Measurements from ENCODE around the gene TMEM72.

The TMEM72 gene

DNA sequence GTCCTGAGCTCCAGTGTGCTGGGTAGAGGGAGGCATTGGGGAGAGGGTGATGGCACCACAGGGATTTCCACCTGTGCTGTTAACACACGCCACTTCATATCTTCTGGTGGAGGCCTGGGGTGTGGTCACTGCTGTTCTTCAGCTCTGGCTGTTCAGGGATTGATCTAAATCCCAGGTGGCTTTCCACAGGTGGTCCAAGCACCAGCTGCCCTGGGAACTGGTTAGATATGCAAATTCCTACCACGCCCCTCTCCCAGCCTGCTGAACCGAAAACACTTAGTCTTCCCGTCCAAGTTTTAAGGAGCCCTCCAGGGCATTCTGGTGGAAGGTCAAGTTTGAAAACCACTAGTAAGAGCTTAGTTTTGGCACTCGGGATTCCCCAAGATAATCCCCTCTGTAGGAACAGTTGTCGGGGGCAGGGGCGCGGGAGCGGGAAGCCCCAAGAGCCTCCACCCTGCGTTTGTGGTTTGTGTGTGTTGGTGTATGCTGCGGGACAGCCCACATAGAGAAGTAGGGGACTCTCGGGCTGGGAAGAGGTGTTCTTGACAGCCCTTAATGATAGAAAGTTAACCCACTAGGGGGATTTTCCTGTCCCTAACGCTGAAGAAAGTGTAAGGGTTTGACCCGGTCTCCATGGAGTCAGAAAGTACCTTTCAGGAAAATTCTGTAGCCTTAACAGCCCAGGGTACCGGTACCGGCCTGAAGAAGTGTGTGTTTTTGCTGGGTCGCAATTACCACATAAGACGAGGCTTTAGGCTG, 62.4 kb downstream of the TMEM72 start:
- H3K9me3 ChIP-seq, result no peaks in the 10 kb centered on the region
- H3K4me3 ChIP-seq (ENCODE audit: low read depth in 1 of 2, low read length in 1 of 2), result no peak overlapping the region
- no peaks in the 10 kb centered on the region for H3K27me3 ChIP-seq
- no peaks in the 10 kb centered on the region for H3K36me3 ChIP-seq
- TF ChIP-seq, protein P1, sequence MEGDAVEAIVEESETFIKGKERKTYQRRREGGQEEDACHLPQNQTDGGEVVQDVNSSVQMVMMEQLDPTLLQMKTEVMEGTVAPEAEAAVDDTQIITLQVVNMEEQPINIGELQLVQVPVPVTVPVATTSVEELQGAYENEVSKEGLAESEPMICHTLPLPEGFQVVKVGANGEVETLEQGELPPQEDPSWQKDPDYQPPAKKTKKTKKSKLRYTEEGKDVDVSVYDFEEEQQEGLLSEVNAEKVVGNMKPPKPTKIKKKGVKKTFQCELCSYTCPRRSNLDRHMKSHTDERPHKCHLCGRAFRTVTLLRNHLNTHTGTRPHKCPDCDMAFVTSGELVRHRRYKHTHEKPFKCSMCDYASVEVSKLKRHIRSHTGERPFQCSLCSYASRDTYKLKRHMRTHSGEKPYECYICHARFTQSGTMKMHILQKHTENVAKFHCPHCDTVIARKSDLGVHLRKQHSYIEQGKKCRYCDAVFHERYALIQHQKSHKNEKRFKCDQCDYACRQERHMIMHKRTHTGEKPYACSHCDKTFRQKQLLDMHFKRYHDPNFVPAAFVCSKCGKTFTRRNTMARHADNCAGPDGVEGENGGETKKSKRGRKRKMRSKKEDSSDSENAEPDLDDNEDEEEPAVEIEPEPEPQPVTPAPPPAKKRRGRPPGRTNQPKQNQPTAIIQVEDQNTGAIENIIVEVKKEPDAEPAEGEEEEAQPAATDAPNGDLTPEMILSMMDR (IDR thresholded peaks at IDR 0.05), result no peak
- no peak overlapping the region for H3K27ac ChIP-seq
- peaks cover 30 to 37% of the 10 kb centered on the region in 2 experiments for H3K4me1 ChIP-seq (ENCODE audit: control insufficient read depth in 1 of 2, insufficient read depth in 1 of 2, low read depth in 1 of 2, low read length in 1 of 2)

DNA sequence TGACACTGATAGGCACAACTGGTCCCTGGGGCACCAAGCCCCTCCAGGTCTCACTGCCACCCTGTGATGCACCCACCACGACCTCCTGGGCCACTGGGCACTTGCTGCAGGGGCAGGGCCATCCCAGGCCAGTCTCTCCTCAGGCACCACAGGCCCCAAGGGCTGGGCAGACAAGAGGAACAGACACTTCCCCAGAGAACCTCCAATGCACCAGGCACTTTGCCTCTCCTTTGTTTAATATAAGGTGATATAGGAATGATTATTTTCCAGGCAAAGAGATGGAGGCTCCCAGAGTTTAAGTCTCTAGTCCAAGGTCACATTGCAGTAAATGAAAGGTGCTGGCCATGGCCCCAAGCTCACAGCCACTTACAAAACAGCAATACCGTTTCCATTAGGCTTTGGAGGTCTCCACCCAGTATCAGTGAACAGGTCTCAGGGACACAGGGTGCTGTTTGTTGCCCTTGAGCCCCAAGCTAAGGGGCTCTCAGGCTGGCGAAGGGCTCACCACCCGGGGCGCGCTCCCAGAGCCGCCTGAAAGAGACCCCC, 63.0 kb downstream of the TMEM72 start:
- H3K36me3 ChIP-seq, result no peaks in the 10 kb centered on the region
- peaks cover 24 to 30% of the 10 kb centered on the region in 2 experiments for H3K4me1 ChIP-seq (ENCODE audit: control insufficient read depth in 1 of 2, insufficient read depth in 1 of 2, low read depth in 1 of 2, low read length in 1 of 2)
- no peaks in the 10 kb centered on the region for H3K27me3 ChIP-seq
- TF ChIP-seq, protein P1 (IDR thresholded peaks at IDR 0.05), result no peak
- H3K4me3 ChIP-seq (ENCODE audit: low read depth in 1 of 2, low read length in 1 of 2), result peak overlapping the region; percentile 62 to 65
- peak overlapping the region; percentile 3 for H3K27ac ChIP-seq
- no peaks in the 10 kb centered on the region for H3K9me3 ChIP-seq

DNA sequence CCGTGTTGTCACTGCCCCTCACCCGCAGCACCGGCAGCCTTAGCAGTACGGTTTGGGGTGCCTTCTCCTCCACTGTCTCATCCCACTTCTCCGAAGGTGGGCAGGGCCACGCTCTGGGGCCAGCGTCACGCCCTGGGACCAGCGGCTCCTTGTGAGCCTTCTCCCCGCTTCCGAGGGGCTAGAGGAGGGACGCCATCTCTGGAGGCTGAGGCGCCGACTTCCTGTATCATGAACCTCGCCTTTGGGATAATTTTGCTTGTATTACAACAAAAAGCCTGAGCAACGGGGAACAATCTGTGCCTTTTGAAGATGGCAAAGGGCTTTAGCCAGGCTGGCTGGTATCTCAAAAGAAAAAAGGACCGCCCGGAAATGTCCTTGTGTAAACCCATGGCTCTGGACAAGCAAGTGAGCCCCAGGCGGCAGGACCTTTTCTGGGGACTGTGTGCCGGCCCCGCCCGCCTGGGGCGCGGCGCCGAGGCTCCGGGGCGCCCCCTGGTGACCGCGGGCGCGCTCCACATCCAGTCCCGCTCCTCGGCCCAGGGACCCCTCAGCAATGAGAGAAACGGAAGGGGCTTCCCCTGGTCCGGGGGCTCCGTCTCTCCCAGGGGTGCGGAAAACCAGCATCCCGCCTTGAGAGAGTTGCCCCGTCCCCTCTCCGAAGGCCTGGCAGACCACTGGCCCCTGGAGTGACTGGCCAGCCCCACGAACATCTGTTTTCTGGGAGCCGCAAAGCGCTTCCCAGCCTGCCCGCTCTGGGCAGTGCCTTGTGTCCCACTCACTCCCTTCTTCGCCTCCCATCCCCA, 63.7 kb downstream of the TMEM72 start:
- peaks cover 18 to 23% of the 10 kb centered on the region in 2 experiments for H3K4me1 ChIP-seq (ENCODE audit: control insufficient read depth in 1 of 2, insufficient read depth in 1 of 2, low read depth in 1 of 2, low read length in 1 of 2)
- peak overlapping the region; percentile 3 for H3K27ac ChIP-seq
- TF ChIP-seq, protein P1 (IDR thresholded peaks at IDR 0.05), result peak; percentile 91
- H3K27me3 ChIP-seq, result no peaks in the 10 kb centered on the region
- peak overlapping the region; percentile 62 to 65 for H3K4me3 ChIP-seq (ENCODE audit: low read depth in 1 of 2, low read length in 1 of 2)
- H3K9me3 ChIP-seq, result no peaks in the 10 kb centered on the region
- H3K36me3 ChIP-seq, result no peaks in the 10 kb centered on the region

DNA sequence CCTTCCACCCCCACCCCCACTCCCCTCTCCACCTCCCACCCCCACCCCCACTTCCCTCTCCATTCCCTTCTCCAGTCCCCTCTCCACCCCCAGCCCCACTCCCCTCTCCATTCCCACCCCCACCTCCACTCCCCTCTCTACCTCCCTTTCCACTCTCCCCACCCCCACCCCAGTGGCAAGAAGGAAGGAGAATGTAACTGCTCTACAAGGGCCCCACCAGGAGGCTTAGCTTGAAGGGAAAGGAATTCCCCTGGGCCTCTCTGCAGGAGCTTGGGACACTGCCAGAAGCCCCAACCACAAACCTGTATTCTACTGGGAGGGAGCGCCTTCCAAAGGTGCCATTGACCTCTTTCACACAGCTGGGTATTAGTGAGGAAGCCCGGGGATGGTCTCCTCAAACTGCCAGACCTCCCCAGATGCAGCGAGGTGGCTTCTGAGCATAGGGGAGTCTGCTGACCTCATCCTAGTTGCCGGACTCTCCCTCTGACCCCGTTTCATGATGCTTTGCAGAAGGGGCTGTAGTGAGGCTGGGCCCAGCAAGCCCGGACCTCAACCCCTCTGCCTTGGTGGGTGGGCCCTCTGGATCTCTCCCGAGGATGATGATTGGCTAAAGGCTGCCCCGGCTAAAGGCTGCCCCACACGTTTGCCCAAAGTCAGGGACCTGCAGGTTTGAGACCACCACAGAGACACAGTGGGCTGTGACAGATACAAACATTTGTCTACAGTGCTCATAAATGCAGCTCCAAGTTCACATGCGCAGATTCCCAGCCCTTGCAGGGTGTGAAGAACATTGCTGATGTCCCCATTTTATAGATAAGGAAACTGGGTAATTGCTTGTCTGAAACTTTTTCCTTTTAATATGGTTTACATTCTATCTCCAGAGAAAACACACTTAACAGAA, 64.5 kb downstream of the TMEM72 start:
- TF ChIP-seq, protein P1 (IDR thresholded peaks at IDR 0.05), result no peak
- Histone ChIP-seq H3K9me3 (no peaks in the 10 kb centered on the region), H3K4me1 (ENCODE audit: control insufficient read depth in 1 of 2, insufficient read depth in 1 of 2, low read depth in 1 of 2, low read length in 1 of 2) (peaks cover 18 to 23% of the 10 kb centered on the region in 2 experiments), H3K27ac (no peak overlapping the region), H3K36me3 (no peaks in the 10 kb centered on the region), H3K27me3 (no peaks in the 10 kb centered on the region), H3K4me3 (ENCODE audit: low read depth in 1 of 2, low read length in 1 of 2) (no peak overlapping the region)
